Breast epithelium (tissue), 3 donors: ENCODE measurements around the gene GPATCH8.

Experiments
- CTCF ChIP-seq, 3 donors: fragments of 450-650 bp; IDR thresholded peaks; one replicate each; pipeline ENCODE4 v1.5.1; 2016 to 2017; ENCODE audit warnings: antibody characterized with exemption in 3 of 3, mild to moderate bottlenecking in 3 of 3, moderate library complexity in 3 of 3
- POLR2AphosphoS5 ChIP-seq, 3 donors: sonication (generic); formaldehyde crosslinking; IDR thresholded peaks; one replicate each; pipeline ENCODE4 v1.6.1; 2017; ENCODE audit warnings: antibody characterized with exemption in 3 of 3

GRCh38 chr17:44379887-44380286, 123.3 kb downstream of the GPATCH8 start:
- TF ChIP-seq POLR2AphosphoS5 (IDR thresholded peaks at IDR 0.05) (no peak), CTCF (IDR thresholded peaks at IDR 0.05) (no peak)
